Measurements from ENCODE around the gene MAP2K2.

DNA sequence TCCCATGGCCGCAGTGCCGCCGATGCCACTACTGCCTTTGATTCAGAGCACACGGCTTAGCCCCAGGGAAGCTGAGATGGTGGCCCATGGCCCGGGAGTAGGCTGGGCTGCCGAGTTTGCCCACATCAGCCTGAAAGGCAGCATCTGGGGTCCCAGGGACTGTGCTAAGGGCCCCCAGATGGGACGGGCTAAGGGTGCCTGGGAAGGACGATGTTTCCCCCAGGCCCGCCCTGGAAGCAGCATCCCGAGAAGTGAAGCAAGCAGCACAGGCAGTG lies 22.5 kb downstream of the MAP2K2 start:
- TF ChIP-seq, protein P1, sequence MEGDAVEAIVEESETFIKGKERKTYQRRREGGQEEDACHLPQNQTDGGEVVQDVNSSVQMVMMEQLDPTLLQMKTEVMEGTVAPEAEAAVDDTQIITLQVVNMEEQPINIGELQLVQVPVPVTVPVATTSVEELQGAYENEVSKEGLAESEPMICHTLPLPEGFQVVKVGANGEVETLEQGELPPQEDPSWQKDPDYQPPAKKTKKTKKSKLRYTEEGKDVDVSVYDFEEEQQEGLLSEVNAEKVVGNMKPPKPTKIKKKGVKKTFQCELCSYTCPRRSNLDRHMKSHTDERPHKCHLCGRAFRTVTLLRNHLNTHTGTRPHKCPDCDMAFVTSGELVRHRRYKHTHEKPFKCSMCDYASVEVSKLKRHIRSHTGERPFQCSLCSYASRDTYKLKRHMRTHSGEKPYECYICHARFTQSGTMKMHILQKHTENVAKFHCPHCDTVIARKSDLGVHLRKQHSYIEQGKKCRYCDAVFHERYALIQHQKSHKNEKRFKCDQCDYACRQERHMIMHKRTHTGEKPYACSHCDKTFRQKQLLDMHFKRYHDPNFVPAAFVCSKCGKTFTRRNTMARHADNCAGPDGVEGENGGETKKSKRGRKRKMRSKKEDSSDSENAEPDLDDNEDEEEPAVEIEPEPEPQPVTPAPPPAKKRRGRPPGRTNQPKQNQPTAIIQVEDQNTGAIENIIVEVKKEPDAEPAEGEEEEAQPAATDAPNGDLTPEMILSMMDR (IDR thresholded peaks at IDR 0.05; ENCODE audit: low read depth, low read length), result no peak
- no peak for TF ChIP-seq EZH2phosphoT487 (IDR thresholded peaks at IDR 0.05; ENCODE audit: low read depth)

All from OCI-LY3 (cell line).